Activated CD4-positive, alpha-beta T cell treated with anti-CD3 and anti-CD28 coated beads, Interleukin-2, amount 50 U/mL, for 24 hours (primary cell): ENCODE results near the gene MAP3K10.
"Not testable (repeated sequence)": the region's sequence is repeated elsewhere in the genome, so short reads cannot be mapped to it uniquely, and the experiment has no call there.

Experiments
- DNase-seq, 2 donors: peaks; one replicate each; pipeline ENCODE4 v3.0.0-alpha.2; 2020; ENCODE audit warnings: low read depth in 1 of 2, low spot score in 1 of 2

MAP3K10 gene

GRCh38 chr19:40171293-40171692 is 19.9 kb upstream of the MAP3K10 start:
- not testable (repeated sequence) for DNase-seq

DNA sequence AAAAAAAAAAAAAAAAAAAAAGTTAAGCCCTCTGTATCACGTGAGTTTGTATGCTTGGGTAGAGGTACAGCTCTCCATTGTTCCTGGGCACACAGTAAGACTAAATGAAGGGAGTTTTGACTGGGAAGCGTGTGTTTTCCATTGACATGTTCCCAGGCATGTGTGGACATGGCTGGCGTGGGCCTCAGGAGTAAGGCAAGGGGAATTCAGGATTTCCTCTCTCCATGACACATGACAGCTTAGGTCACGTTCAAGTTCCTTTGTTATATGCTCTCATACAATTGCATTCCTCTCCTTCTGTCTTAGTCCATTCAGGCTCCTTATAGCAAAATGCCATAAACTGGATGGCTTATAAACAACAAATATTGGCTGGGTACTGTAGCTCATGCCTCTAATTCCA is 17.1 kb upstream of the MAP3K10 start:
- no peak for DNase-seq

DNA sequence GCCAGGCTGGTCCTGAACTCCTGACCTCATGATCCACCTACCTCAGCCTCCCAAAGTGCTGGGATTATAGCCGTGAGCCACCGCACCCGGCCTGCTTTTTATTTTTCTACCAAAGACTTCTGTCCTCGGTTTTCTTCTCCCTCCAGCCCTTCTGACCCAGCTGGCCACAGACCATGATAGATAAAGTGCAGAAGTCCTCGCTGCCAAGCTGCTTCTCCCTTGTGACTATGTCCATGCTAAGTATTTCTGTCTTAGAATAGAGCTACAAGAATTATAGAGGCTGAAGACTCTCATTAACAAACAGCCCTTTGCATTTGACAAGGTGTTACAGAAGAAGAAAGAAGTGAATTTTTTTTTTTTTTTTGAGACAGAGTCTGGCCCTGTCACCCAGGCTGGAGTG is 15.4 kb upstream of the MAP3K10 start:
- no peak for DNase-seq

DNA sequence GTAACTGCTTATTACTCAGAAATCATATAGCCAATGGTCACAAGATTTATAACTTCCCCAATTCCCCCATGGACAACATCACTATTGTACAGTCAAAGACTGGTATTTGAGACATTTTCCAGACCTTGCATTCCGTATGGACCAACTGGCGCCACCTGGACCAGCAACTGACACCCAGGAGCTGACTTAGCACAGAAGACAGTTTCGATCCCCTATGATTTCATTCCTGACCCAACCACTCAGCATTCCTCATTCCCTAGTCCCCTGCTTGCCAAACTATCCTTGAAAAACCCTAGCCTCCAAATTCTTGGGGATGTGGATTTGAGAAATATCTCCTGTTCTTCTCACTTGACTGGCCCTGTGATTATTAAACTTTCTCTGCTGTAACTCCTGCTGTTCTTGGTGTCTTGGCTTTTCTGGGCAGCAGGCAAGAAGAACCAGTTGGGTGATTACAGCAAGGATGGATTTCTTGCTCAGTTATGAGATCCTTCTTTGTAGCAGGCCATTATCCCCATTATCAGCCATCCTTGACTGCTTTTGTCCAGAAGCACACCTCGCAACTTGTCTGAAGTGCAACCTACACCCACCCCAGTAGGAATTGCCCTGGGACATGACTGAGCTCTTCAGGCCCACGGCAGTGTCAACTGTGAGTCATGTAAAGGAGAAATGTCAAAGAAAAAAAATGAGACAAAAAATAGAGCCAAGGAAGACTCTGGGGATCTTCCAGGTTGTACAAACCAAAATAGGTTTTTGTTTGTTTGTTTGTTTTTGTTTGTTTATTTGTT is 13.7 kb upstream of the MAP3K10 start:
- DNase-seq: no peak

GRCh38 chr19:40178756-40179155 is 12.5 kb upstream of the MAP3K10 start:
- no peak for DNase-seq

- DNase-seq: no peak
Observed at GRCh38 chr19:40184273-40184672, 7.0 kb upstream of the MAP3K10 start.

DNA sequence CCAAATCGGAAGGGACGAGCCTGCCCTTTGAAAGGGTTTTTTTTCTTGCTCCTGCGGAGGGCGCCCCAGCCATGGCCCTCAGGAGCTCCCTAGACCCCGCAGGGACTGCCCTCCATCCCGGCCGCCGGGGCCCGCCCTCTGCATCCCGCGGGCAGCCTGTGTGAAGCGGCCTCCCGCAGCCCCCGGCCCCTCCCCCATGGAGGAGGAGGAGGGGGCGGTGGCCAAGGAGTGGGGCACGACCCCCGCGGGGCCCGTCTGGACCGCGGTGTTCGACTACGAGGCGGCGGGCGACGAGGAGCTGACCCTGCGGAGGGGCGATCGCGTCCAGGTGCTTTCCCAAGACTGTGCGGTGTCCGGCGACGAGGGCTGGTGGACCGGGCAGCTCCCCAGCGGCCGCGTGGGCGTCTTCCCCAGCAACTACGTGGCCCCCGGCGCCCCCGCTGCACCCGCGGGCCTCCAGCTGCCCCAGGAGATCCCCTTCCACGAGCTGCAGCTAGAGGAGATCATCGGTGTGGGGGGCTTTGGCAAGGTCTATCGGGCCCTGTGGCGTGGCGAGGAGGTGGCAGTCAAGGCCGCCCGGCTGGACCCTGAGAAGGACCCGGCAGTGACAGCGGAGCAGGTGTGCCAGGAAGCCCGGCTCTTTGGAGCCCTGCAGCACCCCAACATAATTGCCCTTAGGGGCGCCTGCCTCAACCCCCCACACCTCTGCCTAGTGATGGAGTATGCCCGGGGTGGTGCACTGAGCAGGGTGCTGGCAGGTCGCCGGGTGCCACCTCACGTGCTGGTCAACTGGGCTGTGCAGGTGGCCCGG is 815 bp downstream of the MAP3K10 start:
- no peak for DNase-seq

- DNase-seq: no peak
Observed at GRCh38 chr19:40192758-40193586, 1.7 kb downstream of the MAP3K10 start.

DNA sequence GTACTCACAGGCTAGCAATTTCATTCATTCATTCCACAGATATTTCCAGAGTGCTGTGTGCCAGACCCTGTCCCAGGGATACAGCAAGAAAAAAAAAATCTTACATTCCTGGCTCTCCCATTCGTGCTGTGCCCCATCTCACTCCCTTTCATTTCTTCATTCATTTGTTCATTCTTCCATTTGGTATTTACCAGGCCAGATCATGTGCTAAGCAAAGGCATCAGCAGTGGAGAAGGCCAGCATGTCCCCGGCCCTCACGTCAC is 2.3 kb downstream of the MAP3K10 start:
- no peak for DNase-seq

- DNase-seq: no peak
Observed at GRCh38 chr19:40198272-40198990, 7.2 kb downstream of the MAP3K10 start.

DNA sequence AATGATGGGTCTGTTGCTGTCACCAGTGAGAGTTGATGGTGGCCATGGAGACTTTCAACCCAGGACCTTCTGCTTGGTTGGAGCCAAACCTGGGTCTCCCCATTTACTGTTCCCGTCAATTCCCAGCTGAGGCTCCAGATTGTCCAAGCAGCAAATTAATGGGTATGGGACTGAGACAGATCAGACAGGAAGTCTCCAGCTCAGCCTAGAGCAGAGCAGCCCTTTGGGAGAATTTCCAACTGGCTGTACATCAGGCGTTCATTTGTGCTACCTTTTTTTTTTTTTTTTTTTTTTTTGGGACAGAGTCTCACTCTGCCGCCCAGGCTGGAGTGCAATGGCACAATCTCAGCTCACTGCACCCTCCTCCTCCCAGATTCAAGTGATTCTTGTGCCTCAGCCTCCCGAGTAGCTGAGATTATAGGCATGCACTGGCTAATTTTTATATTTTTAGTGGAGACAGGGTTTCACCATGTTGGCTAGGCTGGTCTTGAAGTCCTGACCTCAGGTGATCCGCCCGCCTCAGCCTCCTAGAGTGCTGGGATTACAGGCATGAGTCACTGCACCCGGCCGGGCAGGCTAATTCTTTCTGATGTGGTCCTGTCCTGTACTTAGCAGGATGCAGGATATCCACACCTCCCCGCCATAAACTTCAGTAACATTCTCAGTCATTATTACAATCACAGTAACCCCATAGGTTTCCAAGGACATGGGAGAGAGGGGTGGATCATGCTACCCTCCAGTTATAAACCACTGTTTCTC is 9.3 kb downstream of the MAP3K10 start:
- DNase-seq: no peak

DNA sequence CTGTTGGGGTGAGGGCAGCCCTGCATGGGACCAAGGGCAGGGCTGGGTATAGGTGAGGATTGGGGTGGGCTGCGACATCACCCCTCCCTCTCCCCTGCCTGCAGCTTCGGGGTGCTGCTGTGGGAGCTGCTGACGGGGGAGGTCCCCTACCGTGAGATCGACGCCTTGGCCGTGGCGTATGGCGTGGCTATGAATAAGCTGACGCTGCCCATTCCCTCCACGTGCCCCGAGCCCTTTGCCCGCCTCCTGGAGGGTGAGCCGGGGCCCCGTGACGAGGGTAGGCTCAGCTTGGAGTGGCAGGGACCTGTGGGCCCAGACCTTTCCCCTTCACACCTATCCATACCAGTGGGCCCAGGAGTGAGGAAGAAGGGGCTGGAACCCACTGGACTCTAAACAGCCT is 13.2 kb downstream of the MAP3K10 start:
- no peak for DNase-seq

- no peak for DNase-seq
Observed at GRCh38 chr19:40205760-40206159, 14.5 kb downstream of the MAP3K10 start.

DNA sequence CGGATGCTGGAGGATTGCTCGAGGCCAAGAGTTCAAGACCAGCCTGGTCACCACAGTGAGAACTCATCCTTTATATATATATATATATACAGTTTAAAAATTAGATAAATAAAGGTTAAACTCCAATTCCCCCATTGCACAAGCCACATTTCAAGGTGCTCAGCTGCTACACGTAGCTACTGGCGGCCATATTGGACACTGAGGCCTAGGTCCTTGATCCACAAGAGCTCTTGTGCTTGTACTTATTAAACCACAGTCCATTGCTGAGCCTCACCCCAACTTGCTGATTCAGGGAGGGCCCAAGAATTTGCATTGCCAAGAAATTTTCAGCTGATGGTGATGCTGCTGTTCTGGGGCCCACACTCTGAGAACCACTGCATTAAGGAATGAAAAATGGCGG is 17.4 kb downstream of the MAP3K10 start:
- DNase-seq: no peak

- no peak for DNase-seq
Observed at GRCh38 chr19:40210889-40211288, 19.7 kb downstream of the MAP3K10 start.

DNA sequence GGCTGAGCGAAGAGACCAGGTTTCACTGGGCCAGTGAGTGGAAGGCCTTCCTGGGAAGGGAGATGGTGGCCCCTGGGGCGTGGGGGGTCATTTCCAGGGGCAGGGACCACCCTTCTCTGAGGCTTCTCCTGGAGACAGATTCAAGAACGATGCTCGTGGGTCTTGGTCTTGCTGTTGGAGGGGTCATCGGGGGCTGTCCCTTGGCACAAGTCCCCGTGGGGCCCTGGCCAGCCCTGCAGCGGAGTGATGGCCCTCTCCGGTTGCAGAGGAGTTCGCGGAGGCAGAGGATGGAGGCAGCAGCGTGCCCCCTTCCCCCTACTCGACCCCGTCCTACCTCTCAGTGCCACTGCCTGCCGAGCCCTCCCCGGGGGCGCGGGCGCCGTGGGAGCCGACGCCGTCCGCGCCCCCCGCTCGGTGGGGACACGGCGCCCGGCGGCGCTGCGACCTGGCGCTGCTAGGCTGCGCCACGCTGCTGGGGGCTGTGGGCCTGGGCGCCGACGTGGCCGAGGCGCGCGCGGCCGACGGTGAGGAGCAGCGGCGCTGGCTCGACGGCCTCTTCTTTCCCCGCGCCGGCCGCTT is 22.1 kb downstream of the MAP3K10 start:
- no peak for DNase-seq

DNA sequence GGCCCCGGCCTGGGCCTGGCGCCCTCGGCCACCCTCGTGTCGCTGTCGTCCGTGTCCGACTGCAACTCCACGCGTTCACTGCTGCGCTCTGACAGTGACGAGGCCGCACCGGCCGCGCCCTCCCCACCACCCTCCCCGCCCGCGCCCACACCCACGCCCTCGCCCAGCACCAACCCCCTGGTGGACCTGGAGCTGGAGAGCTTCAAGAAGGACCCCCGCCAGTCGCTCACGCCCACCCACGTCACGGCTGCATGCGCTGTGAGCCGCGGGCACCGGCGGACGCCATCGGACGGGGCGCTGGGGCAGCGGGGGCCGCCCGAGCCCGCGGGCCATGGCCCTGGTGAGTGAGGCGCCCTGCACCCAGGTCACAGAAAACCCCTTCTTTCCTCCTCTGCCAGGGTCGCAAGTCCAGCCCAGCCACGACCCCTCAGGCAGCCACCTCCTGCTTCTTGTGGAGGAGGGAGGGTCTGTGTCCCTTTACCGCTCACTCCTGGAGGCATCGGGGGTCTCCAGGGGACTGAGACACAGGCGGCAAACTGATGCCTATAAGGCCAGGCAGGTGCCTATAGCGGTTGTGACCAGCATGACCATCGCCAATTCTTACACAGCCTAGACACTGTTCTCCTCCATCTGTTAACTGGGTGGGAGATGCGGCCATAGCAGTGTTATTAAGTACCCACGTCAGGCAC is 22.8 kb downstream of the MAP3K10 start:
- no peak for DNase-seq

GRCh38 chr19:40214936-40215335 is 23.7 kb downstream of the MAP3K10 start:
- no peak for DNase-seq

- no peak for DNase-seq
Observed at GRCh38 chr19:40216013-40216776, 25.0 kb downstream of the MAP3K10 start.
